Stimulated activated CD4-positive, alpha-beta T cell treated with anti-CD3 and anti-CD28 coated beads, Interleukin-1b, Interleukin-23, amount 100 ng/mL, for 4 hours (primary cell): ENCODE data around the gene EYA3.
"Not testable (repeated sequence)": the region's sequence is repeated elsewhere in the genome, so short reads cannot be mapped to it uniquely, and the experiment has no call there.

Experiments used
- DNase-seq, 2 donors: peaks; one replicate each; pipeline ENCODE4 v3.0.0-alpha.2; 2020; ENCODE audit warnings: low read depth in 2 of 2

EYA3 gene

DNA sequence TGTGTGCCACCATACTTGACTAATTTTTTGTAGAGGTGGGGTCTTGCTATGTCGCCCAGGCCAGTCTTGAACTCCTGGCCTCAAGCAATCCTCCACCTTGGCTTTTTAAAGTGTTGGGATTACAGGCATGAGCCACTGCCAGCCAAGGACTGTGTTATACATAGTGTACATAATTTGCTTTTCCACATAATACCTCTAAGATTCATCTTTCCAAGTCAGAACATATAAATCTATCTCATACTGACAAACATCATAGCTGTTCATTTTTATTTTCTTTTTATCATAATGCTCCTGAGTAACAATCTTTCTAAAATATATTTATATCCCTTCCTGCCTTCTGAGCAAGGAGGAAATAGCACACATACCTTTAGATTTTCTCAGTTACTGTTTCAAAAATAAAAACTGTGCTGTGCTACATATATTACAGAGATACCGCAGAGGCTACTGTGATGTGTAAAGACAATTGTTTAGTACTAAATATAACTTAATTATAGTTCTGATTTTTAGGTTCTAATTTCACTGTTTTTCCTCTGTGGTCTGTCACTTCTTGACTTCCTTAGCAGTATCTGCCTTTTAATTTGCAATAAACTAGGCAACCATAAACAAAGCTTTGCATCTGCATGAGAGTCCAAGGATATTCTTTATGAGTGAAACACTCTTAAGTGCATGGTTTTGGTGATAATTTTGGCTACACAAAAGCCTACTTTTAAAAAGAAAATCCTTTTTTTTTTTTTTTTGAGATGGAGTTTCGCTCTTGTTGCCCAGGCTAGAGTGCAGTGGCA is 59.3 kb downstream of the EYA3 start:
- DNase-seq: no peak

DNA sequence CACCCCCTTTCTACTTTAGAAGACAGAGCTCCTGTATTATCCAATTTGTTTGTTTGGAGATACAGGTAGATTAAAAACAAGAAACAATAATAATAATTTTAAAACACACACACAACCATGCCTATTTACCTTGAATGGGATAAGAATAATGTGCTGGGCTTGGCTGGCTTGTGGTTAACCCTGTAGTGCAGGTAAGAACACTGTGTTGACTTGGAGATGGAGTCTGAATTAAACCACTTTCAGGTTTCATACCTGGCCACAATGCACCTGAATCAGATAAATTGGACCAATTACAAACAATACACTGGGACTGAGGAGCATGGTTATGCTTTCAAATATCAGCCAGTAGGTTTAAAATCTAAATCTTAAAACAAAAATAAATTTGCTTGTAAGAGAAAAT is 60.8 kb downstream of the EYA3 start:
- no peak for DNase-seq

GRCh38 chr1:28027238-28027637 is 61.2 kb downstream of the EYA3 start:
- no peak for DNase-seq

DNA sequence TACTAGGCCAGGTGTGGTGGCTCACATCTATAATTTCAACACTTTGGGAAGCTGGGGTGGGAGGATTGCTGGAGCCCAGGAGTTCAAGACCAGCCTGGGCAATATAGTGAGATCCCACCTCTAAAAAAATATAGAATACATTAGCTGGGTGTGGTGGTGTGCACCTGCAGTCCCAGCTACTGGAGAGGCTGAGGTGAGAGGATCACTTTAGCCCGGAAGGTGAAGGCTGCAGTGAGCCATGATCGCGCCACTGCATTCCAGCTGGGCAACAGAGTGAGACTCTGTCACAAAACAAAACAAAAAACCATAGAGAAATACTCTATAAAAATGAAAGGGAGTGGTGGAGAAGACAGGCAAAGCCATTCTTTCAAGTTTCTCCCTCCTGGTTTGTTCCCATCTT is 62.1 kb downstream of the EYA3 start:
- DNase-seq: no peak

GRCh38 chr1:28021064-28021463 is 67.3 kb downstream of the EYA3 start:
- DNase-seq: no peak

- DNase-seq: no peak
Measured at GRCh38 chr1:28010969-28011368, 77.4 kb downstream of the EYA3 start.

GRCh38 chr1:28003117-28003516 is 85.3 kb downstream of the EYA3 start:
- not testable (repeated sequence) for DNase-seq

DNA sequence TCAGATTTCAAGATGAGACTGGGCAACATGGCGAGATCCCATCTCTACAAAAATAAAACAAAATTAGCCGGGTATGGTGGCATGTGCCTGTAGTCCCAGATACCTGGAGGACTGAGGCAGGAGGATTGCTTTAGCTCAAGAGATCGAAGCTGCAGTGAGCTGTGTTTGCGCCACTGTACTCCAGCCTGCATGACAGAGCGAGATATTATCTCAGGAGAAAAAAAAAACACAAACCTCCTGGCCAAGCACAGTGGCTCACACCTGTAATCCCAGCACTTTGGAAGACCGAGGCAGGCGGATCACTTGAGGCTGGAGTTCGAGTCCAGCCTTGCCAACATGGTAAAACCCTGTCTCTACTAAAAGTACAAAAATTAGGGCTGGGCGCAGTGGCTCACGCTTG is 85.8 kb downstream of the EYA3 start:
- DNase-seq: no peak

GRCh38 chr1:27999055-27999454 is 89.4 kb downstream of the EYA3 start:
- DNase-seq: no peak

DNA sequence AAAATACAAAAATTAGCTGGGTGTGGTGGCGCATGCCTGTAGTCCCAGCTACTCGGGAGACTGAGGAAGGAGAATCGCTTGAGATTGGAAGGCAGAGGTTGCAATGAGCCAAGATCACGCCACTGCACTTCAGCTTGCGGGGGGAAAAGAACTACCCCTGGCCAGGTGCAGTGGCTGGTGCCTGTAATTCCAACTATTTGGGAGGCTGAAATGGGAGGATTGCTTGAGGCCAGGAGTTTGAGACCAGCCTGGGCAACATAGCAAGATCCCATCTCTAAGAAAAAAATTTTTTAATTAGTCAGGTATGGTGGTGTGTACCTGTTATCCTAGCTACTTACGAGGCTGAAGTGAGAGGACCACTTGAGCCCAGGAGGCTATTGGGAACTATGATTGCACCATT is 93.9 kb downstream of the EYA3 start:
- not testable (repeated sequence) for DNase-seq

GRCh38 chr1:27994060-27994459 is 94.3 kb downstream of the EYA3 start:
- no peak for DNase-seq

DNA sequence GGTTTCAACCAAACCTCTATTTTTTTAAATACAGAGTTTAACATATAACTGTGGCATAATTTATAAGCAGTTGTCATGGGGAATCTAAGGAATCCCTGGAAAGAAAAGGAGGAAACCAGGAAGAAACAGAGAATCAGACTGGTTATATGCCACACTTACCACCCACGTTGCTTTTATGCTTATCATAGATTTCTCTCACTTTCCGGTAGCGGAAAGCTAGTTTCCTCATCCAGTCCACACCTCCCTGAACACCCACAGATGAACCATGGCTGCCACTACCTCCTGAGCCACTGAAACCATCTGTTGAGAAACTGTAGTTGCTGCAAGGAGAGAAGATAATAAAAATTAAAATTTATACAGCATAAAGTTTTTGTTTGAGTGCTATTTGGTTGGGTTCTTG is 95.2 kb downstream of the EYA3 start:
- peak in 1 of 2 donors; percentile 24 for DNase-seq

GRCh38 chr1:27992276-27992675 is 96.1 kb downstream of the EYA3 start:
- DNase-seq: peak; percentile 21 to 30

DNA sequence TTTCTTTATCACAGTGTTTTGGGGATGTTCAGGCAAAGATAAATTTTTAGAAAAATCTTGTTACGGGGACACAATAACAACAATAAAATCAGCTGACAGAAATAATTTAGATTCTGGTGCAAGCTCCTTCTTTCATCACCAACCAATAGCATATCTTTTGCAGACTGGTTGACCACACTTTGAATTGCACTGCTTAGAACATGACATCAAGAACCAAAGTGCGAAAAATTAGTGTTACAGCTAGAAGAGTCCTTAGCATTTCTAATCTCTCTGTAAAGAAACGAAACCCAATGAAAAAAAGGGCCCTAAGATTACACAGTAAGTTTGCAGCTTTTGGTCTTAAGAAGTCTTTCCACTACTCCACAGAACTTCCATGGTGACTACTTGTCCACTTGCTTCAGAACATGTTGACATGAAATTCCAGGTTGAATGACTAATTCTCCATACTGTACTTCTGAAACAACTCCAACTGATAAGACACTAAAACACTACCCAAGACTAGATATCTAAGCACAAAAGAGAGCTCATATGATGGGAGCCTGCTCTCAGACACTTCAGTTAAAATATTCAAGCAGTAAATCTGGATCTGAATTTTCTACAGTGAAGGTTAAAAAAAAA is 97.4 kb downstream of the EYA3 start:
- no peak for DNase-seq

DNA sequence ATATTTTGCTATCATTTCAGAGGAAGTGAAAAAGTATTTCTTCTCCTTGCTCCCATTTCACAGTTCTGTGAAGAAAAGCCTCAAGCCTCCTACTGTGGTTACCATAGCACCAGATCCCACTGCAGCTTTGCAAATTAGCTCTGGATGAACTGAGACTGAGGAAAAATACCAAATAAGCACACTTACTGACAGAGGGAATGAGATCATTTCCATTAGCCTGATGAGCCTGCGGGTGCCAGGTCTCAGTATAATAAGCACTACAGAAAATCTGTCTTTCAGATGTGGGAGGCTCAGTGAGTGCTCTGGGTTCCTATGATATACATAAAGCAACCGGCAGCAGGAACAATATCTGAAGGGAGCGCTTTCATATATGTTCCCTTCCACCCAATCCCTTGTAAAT is 107.3 kb downstream of the EYA3 start:
- DNase-seq: no peak

GRCh38 chr1:27980216-27980845 is 108.1 kb downstream of the EYA3 start:
- DNase-seq: no peak

DNA sequence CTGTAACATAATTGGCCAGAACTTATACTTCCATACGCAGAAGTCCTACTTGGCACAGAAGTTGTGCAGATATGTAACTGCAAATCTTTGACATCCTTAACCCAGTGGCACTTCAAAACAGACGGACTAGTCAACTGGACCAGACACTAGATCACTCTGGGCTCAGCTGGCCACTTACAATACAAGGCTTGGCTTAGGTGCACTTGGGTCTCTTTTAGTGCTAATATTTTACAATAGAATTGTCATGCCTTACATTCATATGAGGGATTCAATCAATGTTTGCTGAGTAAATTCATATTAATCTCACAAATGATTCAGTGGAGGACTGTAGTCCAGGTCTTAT is 108.6 kb downstream of the EYA3 start:
- DNase-seq: no peak

- DNase-seq: no peak
Measured at GRCh38 chr1:27979151-27979858, 109.1 kb downstream of the EYA3 start.

DNA sequence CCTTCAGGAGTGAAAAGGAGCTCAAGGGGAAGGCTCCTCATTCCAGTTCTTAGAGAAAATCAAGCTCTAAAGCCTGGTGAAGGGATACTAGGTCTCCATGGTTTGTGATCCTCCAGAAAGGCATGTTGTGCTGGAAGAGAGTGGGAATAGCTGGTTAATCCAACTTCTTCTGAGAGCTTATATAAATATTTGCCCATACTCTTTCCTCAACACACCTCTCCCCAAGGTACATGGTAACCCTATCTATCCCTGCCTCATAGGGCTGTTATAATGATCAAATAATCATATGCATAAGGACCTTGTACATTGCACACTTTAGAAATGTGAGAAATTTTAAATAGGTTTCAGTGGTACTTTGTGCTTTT is 114.0 kb downstream of the EYA3 start:
- no peak for DNase-seq

DNA sequence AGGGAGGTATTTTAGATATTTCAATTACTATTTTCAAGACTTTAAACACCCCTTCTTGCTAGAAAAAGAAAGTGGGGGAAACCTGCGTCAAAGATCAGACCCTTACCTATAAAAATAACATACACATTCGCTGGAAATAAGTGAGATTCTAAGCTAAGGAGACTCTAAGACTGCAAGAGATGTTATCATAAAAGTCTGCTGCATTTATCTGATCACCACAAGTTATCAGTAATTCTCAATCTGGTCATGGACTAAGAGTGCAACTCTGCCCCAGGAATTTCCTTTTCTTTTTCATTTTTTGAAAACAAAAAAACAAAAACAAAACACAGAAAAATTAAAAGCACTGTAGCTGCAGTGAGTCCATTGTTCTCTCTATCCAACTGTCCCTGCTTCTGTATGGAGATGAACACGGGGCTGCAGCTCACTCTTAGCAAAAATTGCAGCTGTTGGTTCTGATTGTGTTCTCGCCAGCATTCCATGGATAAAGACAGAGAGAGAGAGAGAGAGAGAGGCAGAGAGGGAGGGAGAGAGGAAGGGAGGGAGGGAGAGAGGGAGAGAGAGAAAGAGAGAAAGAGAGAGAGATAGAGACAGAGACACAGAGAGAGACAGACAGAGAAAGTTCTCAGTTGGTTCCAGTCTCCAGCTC is 114.5 kb downstream of the EYA3 start:
- no peak for DNase-seq

DNA sequence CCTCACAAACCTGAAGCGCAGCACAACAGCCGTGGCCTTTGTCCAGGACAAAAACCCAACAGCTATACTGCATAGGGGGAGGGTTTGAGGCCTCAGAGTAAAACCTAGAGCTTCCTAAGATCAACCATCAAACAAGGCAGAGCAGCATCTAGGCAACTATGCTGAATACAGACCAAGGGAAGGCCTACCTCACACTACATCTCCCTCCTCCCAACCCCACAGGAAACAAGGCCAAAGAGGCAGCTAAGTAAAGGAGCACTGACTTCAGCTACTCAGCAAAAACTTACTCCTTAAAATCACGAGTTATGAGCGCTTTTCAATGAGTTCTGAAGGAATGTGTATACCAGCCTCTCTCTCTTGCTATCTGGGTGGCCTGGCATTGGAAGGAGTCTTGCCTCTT is 116.3 kb downstream of the EYA3 start:
- no peak for DNase-seq

DNA sequence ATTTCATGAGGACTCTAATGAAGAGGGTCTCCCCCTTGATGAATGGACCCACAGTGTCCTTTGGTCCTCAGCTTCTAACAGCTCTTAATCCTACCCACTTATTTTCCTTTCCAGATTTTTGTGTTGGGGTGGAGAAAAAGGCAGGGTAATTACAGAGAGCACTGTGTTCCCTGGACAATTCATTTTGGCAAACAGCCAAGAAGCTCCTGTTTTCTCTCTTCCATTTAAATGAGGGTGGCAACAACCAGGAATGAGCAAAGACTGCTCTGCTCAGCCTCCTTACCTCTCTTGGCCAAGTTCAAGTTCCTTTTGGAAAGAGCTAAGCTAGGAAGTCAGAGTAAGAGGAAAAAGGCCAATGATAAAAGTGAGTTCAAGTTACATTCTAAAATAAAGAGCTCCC is 116.7 kb downstream of the EYA3 start:
- DNase-seq: no peak
